ENCODE data around the gene UBC.
"Not testable (repeated sequence)": the region's sequence is repeated elsewhere in the genome, so short reads cannot be mapped to it uniquely, and the experiment has no call there.

UBC gene

DNA sequence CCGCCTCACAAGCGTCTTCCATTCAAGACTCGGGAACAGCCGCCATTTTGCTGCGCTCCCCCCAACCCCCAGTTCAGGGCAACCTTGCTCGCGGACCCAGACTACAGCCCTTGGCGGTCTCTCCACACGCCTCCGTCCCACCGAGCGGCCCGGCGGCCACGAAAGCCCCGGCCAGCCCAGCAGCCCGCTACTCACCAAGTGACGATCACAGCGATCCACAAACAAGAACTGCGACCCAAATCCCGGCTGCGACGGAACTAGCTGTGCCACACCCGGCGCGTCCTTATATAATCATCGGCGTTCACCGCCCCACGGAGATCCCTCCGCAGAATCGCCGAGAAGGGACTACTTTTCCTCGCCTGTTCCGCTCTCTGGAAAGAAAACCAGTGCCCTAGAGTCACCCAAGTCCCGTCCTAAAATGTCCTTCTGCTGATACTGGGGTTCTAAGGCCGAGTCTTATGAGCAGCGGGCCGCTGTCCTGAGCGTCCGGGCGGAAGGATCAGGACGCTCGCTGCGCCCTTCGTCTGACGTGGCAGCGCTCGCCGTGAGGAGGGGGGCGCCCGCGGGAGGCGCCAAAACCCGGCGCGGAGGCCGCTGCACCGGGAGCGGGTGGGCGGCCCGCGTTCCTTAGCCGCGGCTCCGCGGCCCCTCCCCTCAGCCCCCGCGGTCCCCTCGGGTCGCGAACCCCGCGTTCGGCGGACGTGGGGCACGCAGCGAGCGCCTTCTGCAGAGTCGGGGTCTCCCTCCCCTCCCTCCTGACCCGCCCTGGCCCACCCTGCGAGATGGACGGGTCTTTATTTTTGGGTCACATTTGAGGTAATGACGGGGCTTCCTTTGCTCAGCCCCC is at the start of gene UBC:
TSS of gene UBC (minus strand) at position 259 of the 847 bp plus-strand sequence. CDS start 879 bp downstream, outside the sequence.
- no peak for DNase-seq

DNA sequence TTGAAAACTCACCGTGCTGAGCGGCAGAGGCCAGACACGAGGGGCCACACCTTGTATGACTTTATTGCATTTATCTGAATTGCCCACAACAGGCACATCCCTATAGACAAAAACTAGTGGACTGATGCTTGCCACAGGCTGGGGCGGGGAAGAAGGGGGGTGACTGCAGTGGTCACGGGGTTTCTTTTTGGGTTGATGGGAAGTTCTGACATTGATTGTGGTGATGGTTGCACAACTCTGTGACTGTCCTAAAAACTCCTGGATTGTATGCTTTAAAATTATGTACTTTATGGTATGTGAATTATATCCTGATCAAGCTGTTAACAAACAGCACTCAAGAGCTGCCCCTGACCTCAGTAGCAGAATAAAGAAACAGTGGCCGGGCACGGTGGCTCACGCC is 48.8 kb upstream of the UBC start:
- DNase-seq, result no peak

DNA sequence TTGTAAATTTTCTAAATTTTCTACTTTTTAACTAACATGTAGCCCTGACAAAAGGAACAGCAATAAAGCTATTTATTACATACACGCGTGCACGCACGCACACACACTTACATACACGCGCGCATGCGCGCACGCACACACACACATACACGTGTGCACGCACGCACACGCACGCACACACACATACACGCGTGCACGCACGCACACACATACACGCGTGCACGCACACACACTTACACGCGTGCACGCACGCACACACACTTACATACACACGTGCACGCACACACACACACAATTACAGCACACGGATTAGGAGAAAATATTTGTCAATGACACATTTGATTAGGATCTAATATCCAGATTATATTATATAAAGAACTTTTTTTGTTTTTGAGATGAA is 46.6 kb upstream of the UBC start:
- DNase-seq, result no peak

DNA sequence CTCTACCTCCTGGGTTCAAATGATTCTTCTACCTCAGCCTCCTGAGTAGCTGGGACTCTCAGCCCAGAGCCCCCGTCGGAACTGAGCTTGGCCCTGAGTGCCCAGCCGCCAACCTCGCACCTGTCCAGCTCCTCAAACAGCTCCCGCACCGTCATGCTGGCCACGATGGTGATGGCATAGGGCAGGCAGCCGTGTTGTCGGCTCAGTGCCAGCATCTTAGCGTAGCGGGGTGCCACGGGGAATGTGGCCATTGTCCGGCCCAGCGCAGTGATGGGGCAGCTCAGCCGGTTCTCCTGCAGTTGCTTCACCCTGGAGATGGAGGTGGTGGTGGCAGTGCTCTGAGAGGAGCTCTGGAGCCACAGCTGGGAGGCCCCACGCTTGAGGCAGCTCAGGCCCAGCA is 42.1 kb upstream of the UBC start:
- no peak for DNase-seq

DNA sequence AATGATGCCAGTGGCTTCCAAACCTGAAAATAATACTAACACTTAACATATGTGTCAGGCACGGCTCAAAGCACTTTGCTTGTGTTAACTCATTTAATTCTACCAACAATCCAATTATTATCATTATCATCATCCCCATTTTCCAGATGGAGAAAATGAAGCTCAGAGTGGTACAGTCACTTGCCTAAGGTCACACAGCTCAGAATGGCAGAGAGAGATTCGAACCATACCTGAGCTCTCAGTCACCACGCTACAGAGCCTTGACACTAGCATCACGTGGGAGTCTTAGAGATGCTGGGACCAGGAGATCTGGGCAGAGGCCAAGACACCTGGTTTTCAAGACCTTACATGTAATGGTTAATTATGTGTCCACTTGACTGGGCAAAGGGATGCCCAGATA is 40.3 kb upstream of the UBC start:
- DNase-seq, result no peak

DNA sequence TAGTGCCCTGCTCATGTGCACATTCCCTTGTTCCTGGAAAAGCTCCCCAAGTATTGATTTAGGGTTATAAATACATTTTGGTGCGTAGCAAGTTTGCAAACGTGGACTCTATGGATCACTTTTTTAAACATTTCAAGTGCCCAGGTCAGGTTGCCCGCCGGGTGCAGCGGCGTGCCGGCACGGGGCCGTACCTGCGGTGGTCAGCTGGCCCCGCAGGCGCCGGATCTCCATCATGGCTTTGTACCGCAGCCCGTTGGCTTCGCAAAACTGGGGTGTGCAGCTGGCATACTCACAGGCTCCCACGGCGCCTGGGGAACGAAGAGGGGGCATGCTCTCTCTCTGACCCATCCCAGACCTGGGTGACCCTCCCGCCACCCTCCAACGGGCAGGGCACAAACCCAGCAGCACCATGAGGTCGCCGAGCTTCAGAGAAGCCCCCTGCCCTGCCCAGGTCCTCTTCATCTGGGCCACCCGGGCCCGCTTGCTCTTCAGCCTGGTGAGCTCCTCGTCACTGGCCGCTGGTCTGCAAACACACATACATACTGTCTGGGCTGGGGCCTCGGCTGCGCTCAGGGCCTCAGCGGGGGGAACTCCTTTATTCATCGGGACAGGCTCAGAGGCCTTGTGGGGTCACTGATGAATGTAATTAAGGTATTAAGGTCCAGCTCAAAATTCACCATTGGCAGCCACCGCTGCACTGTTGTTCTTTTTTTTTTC is 39.4 kb upstream of the UBC start:
- DNase-seq, result no peak

DNA sequence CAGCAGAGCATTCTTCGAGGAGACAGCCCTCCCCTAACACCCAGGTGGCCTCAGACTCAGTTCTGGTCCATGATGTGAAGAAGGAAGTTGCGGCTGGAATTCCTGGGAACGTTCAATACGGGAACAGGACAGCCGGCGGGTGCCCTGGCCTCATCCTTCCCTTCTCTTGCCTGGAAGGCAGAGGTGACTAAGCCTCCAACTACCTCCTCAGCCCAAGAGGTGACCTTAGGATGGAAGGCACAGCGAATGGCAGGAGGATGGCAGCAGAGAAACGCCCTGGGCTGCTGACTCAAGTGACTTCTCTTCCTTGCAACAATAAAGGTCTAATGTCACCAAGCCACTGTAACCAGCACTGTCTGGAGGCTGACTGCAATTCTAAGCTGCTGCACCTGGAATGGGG is 38.4 kb upstream of the UBC start:
- DNase-seq, result no peak

DNA sequence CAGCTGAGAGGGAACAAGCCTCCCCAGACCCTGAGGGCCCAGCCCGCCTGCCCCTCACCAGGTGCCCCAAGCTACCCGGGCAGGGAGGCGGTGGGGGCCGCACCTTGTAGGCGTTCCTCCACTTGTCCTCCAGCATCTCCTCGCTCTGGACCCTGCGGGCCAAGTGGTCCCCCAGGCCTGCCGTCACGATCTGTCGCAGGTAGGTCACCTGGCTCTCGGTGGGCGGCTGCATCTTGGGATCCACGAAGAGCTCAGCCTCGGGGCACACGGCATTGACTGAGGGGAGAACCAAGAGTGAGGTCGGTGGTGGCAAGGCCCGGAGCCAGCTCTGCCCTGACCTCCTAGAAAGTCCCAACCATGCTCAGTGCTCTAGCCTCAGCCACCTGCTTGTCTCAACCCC is 37.8 kb upstream of the UBC start:
- no peak for DNase-seq

DNA sequence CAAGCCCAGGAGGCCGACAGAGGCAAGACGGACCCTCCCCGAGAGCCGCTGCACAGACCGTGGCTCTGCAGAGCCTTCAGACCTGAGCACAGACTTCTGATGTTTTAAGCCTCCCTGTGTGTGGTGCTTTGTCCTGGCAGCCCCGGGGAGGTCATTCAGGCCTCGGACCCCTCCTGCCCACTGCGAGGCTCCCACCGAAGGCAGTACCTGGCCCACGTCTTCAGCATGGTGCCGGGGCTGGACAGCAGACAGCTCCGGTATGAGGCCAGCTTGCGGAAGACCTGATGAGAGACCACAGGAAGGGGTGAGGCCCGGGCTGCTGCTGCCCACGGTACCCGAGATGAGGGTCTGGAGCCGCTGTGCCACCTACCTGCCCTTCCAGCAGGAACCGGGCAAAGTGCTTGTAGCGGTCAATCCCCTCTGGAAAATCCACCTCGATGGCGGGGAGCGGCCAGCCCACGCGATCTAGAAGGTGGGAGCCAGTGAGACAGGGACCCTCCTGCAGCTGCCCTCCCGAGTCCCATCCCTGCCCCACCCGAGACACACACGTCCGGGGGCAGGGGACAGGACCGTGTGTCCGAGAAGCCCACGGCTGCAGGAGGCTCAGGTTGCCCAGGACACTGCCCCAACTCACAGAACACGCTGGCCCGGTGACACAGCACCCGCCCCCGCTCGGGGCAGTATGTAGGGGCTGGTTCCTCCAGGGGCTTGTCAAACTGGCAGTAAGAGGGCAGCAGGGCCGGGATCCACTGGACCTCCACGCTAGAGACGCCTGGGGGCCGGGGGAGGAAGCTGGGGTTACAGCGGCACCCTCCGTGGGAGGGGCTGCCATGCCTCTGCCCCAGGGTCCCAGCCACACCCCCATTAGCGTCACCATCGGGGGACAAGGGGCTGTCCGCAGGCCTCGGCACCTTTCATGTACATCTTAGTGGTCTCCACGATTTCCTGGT is 35.6 kb upstream of the UBC start:
- no peak for DNase-seq

DNA sequence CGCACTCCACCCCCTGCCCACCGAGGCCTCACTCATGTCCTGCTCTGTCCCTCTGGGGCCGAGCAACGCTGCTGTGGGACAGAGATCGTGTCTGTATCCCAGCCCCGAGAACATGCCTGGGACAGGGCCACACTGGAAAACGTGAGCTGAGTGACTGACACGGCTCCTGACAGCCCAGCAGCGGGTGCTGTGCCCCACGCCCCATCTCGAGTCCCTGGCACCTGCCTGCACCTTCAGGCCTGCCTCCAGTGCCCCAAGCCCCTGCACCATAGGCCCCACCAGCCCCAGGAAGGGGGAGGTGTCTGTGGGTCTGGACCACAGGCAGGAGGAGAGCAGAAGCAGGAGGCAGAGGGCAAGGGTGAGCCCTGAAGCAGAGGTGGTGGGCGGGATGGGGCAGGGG is 34.6 kb upstream of the UBC start:
- no peak for DNase-seq

DNA sequence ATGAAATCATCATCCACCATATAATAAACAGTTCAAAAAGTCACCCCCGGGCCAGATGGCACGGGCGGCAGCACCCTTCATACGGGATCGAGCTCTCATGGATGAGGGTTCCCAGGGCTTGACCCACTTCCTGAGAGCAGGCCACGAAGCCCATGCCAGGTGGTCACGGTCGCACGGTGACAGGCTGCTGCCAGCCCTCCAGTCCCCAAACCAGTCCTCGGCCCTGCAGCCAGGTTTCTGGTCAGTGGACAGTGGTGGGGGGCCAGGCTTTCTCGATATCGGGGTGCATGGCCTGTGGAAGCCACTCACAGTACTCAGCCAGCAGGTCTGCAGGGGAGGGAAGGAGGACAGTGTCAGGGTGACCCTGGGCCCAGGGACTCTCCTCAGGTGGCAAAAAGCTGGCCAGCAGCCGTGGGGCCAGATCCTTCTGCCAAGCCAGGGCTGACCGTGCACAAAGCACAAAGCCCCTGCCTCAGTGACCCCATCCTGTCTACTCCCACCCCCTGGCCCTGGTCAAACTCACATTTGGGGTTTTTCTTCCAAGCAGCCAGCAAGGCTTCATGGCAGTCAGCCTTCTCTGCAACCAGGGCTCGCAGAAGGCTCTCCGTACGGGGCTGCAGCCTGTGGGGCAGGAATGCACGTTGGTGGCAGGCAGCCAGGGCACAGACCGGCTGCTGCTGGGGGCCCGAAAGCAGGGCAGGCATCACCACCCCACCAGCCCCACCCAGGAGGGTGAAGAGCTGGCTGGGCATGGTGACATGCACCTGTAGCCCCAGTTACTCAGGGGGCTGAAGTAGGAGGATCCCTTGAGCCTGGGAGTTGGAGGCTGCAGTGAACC is 33.3 kb upstream of the UBC start:
- DNase-seq, result no peak

DNA sequence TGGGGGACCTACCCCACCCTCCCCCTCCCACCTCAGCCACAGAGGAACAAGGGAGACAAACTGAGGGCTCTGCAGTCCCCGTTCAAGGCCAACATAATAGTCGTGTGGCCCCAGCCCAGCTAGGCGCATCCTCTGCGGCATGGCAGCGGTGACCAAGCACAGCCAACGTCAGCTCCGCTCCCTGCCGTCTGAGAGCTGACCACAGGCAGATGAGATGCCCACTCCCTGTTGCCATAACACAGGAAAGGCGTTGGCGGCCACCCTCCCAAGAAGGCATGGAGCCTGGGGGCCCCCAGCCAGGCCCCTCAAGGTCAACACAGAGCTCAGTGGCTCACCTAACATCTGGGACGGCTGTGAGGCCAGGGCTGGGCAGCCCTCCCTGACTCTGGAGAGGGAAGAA is 32.6 kb upstream of the UBC start:
- DNase-seq, result no peak

DNA sequence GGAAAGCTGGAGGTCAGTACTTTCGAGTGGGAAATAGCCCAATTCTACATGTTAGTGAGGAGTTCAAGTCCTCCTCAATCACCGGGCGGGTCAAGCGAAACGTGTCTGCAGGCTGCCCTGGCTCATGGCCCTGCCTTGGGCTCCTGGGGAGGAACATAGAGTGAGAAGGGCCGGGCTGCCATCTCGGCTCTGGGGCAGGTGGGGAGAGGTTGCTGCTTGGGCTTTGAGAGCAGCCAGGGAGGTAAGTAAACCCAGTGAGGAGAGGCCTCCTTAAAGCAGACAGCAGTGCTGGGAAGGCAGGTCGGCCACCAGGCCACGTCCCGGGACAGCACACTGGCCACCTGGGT is 32.0 kb upstream of the UBC start:
- no peak for DNase-seq

DNA sequence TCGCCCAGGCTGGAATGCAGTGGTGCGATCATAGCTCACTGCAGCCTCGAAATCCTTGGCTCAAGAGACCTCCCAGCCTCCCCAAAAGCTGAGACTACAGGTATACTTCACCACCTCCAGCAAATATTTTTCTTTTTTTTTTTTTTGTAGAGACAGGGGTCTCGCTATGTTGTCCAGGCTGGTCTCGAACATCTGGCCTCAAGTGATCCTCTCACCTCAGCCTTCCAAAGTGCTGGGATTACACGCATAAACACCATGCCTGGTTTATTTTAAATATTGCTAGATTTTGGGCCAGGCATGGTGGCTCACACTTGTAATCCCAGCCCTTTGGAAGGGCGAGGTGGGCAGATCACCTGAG is 26.7 kb upstream of the UBC start:
- no peak for DNase-seq

DNA sequence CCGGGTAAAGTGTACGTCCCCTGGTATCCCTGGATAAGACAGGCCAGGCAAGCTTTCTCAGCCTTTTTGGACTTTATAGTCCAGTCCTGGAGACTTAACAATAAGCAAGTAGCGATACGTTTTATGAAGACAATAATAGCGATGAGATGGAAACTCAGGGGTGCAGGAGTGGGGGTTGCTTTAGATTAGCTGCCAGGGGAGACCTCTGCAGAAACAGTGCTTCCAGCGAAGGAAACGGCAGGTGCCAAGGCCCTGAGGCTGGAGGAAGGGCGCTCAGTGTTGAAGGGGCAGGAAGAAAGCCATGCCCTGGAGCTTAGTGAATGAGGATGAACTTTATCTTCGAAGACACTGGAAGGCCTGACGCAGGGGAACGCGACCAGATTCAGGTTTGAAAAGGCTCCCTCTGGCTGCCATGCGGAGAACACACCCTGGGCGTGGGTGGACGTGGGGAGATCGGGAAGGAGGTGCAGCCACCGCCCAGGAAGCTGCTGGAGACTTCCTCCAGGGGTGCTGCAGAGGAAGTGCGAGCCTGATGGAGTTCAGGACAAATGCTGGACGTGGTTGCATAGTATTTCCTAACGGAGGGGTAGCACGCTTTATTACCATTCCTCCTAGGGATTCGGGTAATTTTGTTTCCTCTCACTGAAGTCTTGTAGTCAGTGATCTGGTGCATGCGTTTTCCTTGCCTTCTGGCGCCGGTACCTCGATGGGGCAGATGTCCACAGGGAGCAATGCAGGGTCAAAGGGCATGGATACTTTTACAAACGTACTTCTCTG is 26.1 kb upstream of the UBC start:
- no peak for DNase-seq

DNA sequence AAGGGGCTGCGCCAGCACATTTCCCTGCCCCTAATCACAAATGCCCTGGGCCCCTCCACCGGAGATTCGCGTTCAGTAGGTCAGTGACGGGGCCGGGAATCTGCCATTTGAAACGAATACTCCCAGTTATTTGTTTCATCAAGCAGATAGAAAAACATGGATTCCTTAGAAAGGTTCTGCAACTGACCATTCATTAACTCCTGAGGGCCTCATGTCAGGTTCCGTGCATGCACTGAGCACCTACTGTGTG is 25.6 kb upstream of the UBC start:
- DNase-seq, result no peak

DNA sequence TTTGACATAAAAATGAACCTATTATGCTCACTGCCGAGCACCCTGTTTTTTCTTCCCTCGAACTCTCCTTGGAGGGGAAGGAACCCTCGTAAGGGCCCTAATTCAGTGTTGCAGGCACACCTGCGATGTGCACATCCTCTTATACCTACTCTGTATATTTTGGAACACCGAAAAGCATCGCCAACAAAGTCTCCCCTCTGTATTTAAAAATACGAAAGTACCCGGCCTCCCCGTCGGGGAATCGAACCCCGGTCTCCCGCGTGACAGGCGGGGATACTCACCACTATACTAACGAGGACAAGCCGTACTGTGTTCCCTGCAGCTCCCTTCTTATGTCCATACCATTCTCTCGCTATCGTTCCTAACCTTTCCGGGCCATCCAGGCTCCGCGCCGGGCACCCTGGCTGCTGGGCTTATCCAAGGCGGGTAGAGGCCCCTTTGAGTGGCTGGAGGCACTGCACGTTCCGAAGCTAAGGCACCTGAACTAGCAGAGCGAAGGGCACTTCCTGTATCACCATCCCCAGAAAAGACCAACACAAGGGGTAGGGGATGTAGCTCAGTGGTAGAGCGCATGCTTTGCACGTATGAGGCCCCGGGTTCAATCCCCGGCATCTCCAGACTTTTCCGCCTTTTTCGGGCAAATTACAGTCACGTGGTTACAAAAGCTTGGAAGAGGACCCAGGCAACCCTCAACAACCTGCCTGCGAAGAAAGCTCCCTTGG is 25.1 kb upstream of the UBC start:
- DNase-seq, result no peak

DNA sequence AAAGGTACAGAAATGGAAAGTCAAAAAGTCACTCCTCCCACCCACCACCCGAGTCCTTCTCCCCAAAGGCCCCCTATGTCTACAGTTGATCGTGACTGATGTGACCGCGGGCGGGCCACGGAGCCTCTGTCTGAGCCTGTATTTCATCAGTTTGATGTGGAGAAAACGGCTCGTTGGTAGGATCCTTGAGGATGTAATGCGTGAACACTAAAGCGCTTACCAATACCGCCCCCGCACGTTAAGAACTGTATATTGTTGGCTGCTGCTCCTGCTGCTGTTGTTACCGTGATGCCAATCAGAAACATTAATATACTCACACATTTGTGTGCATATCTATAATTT is 24.6 kb upstream of the UBC start:
- DNase-seq, result no peak

DNA sequence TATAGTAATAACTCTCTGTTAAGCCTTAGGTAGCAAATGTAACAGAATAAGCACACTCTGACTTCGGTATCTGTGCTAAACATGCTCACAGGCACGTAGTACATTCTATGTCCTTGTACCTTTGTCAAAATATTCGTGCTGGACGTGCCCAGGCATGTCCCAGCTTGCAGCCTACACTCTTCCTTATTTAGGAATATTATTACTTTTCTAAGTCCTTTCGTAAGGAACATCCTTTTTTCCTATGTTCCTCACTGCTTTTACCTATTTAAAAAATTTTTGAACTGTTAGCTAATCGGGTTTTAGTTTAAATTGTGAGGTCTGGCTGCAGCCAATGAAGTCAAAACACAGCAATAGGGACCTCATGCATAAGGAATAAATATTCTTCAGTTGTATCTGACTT is 24.1 kb upstream of the UBC start:
- DNase-seq, result no peak

DNA sequence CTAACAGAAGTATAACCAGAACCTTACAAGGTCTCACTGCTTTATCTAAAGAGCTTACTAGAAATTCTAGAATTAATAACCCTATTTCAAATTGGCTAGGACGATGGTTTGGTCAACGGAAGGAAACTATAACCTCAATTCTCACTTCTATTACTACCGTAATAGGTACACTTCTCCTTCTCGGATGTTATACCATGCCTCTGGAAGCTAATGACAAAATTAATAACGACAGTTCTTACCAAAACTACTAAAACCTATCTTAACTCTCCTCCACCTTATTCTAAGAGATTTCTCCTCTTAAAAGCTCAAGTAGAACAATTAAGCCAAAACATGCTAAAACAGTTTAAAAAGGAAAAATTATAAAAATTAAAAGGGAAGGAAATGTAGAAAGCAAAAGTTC is 23.7 kb upstream of the UBC start:
- no peak for DNase-seq

DNA sequence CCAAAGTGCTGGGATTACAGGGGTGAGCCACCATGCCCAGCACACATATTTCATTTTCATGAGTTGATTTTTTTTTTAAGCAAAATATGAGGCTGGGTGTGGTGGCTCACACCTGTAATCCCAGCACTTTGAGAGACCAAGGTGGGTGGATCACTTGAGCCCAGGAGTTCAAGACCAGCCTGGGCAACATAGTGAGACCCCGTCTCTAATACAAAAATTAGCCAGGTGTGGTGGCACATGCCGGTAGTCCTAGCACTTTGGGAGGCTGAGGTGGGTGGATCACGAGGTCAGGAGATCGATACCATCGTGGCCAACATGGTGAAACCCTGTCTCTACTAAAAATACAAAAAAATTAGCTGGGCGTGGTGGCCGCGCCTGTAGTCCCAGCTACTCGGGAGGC is 17.1 kb upstream of the UBC start:
- not testable (repeated sequence) for DNase-seq

DNA sequence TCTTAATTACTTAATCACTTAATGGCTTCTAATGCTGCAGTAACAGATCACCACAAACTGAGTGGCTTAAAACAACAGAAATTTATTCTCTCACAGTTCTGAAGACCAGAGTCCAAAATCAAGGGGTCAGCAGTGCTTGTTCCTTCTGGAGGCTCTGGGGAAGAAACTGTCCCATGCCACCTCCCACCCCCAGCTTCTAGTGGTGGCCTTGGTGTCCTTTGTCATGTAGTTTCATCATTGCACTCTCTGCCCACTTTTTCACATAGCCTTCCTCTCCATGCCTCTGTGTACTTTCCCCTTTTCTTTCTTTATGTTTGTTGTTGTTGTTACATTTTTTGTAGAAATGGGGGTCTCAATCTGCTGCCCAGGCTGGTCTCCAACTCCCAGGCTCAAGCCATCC is 16.1 kb upstream of the UBC start:
- DNase-seq, result no peak

All from NCI-H1417 (cell line).